Measurements from ENCODE around the gene HSCB.

HSCB gene

GRCh38 chr22:28711341-28711740, 30.5 kb upstream of the HSCB start:
- H3K27ac ChIP-seq, result no peak overlapping the region
- TF ChIP-seq CTCF (IDR thresholded peaks at IDR 0.05) (no peak), ZFX (IDR thresholded peaks at IDR 0.05; ENCODE audit: borderline replicate concordance) (no peak)

- TF ChIP-seq CTCF (IDR thresholded peaks at IDR 0.05) (no peak), ZFX (IDR thresholded peaks at IDR 0.05; ENCODE audit: borderline replicate concordance) (no peak)
- H3K27ac ChIP-seq, result no peak overlapping the region
These were observed 29.7 kb upstream of the HSCB start for GRCh38 chr22:28711820-28712777.

GRCh38 chr22:28714043-28714628, 27.7 kb upstream of the HSCB start:
- no peak for TF ChIP-seq CTCF (IDR thresholded peaks at IDR 0.05)
- no peak for TF ChIP-seq ZFX (IDR thresholded peaks at IDR 0.05; ENCODE audit: borderline replicate concordance)
- no peak overlapping the region for H3K27ac ChIP-seq

GRCh38 chr22:28715611-28716010, 26.2 kb upstream of the HSCB start:
- H3K27ac ChIP-seq, result no peak overlapping the region

GRCh38 chr22:28716686-28717085, 25.2 kb upstream of the HSCB start:
- TF ChIP-seq ZFX (IDR thresholded peaks at IDR 0.05; ENCODE audit: borderline replicate concordance) (no peak), CTCF (IDR thresholded peaks at IDR 0.05) (no peak)
- H3K27ac ChIP-seq, result no peak overlapping the region

More at GRCh38 chr22:28715611-28716010, 26.2 kb upstream of the HSCB start:
- TF ChIP-seq ZFX (IDR thresholded peaks at IDR 0.05; ENCODE audit: borderline replicate concordance) (no peak), CTCF (IDR thresholded peaks at IDR 0.05) (no peak)

GRCh38 chr22:28718044-28718443, 23.8 kb upstream of the HSCB start:
- no peak for TF ChIP-seq CTCF (IDR thresholded peaks at IDR 0.05)
- no peak for TF ChIP-seq ZFX (IDR thresholded peaks at IDR 0.05; ENCODE audit: borderline replicate concordance)
- no peak overlapping the region for H3K27ac ChIP-seq

GRCh38 chr22:28728002-28728401, 13.8 kb upstream of the HSCB start:
- H3K27ac ChIP-seq, result no peak overlapping the region

More at GRCh38 chr22:28728002-28728401, 13.8 kb upstream of the HSCB start:
- TF ChIP-seq CTCF (IDR thresholded peaks at IDR 0.05) (no peak), ZFX (IDR thresholded peaks at IDR 0.05; ENCODE audit: borderline replicate concordance) (no peak)
